Femur (tissue), 1 donor: ENCODE data around the gene MEGF8.

ENCODE experiments used
- DNase-seq: peaks from one replicate; pipeline ENCODE4 v3.0.0-alpha.2; 2017

MEGF8 gene

DNA sequence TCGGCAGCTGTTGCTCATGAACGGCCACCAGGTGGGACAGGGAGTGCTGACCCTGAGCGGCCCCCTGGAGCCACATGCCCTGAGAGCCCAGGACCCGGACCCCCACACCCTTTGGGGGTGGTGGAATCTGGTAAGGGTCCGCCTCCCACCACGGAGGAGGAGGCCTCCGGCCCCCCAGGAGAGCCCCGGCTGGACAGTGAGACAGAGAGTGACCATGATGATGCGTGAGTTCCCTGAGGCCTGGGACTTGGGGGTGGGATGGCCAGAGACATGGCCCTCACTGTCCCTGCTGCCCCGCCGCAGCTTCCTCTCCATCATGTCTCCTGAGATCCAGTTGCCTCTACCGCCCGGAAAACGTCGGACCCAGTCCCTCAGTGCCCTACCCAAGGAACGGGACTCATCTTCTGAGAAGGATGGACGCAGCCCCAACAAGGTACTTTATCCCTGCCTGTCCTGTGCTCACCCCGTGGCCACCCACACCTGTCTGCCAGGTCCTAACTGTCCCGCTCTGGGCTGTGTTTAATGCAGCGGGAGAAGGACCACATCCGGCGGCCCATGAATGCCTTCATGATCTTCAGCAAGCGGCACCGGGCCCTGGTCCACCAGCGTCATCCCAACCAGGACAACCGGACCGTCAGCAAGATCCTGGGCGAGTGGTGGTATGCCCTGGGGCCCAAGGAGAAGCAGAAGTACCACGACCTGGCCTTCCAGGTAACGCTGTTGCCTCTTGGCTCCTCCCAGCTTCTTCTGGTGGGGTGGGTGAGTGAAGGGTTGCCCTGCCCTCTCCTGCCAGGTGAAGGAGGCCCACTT lies 38.2 kb upstream of the MEGF8 start:
- DNase-seq: peak; percentile 24

DNA sequence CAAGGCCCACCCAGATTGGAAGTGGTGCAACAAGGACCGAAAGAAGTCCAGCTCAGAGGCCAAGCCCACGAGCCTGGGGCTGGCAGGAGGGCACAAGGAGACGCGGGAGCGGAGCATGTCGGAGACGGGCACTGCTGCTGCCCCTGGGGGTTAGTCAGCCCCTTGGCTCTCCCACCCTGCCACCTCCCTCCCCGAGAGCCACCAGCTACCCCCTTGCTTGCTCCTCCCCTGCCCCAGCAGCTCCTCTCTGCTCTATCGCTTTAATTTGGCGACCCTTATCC lies 37.7 kb upstream of the MEGF8 start:
- DNase-seq: no peak

DNA sequence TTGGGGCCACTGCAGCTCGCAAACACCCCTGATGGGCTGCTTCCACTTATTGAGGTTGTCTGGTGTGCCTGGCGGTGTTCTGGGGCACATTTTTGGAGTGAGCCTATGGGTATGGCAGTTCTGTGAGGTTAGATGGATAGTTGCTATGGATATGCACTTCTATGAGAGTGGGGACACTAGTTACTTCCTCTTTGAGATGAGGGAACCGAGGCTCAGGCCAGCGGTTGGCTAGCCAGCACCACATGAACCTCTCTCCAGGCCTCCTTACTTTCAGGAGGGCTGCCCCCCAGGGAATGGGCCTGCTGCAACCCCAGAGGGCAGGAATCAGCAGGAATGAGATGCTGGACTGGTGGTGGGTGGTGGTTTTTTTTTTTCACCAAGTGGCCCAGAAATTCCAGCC lies 37.0 kb upstream of the MEGF8 start:
- DNase-seq: no peak

GRCh38 chr19:42288881-42289555 lies 36.4 kb upstream of the MEGF8 start:
- peak; percentile 20 for DNase-seq

GRCh38 chr19:42289556-42290041 lies 35.8 kb upstream of the MEGF8 start:
- DNase-seq: no peak

- no peak for DNase-seq
These were observed 35.3 kb upstream of the MEGF8 start for GRCh38 chr19:42290136-42290522.

DNA sequence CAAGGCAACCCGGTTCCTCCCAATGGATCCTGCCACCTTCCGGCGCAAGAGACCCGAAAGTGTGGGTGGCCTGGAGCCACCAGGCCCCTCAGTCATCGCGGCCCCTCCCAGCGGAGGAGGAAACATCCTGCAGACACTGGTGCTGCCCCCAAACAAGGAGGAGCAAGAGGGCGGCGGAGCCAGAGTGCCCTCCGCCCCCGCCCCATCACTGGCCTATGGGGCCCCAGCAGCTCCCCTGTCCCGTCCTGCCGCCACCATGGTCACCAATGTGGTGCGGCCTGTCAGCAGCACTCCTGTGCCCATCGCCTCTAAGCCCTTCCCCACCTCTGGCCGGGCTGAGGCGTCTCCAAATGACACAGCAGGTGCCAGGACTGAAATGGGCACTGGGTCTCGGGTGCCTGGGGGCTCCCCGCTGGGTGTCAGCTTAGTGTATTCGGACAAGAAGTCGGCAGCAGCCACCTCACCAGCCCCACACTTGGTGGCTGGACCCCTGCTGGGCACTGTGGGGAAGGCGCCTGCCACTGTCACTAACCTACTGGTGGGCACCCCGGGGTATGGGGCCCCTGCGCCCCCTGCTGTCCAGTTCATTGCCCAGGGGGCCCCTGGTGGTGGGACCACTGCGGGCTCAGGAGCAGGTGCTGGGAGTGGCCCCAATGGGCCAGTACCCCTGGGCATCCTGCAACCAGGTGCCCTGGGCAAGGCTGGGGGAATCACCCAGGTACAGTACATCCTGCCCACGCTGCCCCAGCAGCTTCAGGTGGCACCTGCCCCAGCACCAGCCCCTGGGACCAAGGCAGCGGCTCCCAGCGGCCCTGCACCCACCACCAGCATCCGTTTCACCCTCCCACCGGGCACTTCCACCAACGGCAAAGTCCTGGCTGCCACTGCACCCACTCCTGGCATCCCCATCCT lies 34.7 kb upstream of the MEGF8 start:
- DNase-seq: peak; percentile 22

- DNase-seq: no peak
These were observed 34.0 kb upstream of the MEGF8 start for GRCh38 chr19:42291435-42291810.

DNA sequence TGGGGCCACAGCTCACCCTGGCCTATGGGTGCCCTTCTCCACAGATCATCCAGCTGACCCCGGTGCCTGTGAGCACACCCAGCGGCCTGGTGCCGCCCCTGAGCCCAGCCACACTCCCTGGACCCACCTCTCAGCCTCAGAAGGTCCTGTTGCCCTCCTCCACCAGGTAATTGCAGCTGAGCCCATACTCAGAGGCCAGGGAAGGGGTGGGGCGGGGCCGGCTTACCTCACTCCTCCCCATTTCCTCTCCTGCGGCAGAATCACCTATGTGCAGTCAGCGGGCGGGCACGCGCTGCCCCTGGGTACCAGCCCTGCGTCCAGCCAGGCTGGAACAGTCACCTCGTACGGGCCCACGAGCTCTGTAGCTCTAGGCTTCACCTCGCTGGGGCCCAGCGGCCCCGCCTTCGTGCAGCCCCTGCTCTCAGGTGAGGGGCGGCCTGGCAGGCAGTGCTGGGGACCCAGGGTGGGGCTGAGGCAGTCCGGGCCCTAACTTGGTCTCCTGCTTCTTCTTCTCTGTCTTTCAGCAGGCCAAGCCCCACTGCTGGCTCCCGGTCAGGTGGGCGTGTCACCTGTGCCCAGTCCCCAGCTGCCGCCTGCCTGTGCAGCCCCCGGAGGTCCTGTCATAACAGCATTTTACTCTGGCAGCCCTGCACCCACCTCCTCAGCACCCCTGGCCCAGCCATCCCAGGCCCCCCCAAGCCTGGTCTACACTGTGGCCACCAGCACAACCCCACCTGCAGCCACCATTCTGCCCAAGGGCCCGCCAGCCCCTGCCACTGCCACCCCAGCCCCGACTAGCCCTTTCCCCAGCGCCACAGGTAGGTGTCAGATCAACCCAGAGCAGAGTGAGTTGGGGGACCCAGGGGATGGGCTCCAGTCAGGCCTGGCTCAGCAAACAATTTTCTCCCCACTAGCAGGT lies 33.1 kb upstream of the MEGF8 start:
- DNase-seq: no peak

DNA sequence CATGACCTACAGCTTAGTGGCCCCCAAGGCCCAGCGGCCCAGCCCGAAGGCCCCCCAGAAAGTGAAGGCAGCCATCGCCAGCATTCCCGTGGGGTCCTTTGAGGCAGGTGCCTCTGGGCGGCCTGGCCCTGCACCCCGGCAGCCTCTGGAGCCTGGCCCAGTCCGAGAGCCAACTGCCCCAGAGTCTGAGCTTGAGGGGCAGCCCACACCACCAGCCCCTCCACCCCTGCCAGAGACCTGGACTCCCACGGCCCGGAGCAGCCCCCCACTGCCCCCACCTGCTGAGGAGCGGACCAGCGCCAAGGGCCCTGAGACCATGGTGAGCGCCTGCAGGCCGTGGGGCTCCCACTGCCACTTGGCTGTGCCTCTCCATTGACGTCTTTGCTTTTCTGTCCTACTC lies 32.5 kb upstream of the MEGF8 start:
- DNase-seq: no peak

DNA sequence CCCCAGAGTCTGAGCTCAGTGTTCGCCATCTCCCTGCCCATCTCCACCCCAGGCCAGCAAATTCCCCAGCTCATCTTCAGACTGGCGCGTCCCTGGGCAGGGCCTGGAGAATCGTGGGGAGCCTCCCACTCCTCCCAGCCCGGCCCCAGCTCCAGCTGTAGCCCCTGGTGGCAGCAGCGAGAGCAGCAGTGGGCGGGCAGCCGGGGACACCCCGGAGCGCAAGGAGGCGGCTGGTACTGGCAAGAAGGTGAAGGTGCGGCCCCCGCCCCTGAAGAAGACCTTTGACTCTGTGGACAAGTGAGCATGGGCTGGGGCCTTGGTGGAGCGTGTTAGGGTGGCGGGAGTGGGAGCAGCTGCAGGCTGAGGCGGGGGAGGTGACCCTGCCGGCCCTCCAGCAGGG lies 31.9 kb upstream of the MEGF8 start:
- DNase-seq: no peak

GRCh38 chr19:42293948-42294347 lies 31.5 kb upstream of the MEGF8 start:
- no peak for DNase-seq

DNA sequence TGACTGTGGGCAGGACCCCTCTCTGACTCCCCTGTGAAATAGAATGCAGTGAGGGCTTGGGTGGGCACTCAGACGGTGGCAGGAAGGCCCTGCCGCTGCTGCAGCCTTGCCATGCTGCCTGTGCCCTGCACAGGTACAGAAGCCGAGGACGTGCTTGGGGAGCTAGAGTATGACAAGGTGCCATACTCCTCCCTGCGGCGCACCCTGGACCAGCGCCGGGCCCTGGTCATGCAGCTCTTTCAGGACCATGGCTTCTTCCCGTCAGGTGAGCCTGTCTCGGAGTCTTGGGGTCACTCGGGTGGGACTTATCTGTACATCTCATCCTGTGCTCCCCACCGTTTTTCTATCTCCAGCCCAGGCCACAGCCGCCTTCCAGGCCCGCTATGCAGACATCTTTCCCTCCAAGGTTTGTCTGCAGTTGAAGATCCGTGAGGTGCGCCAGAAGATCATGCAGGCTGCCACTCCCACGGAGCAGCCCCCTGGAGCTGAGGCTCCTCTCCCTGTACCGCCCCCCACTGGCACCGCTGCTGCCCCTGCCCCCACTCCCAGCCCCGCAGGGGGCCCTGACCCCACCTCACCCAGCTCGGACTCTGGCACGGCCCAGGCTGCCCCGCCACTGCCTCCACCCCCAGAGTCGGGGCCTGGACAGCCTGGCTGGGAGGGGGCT lies 30.8 kb upstream of the MEGF8 start:
- DNase-seq: no peak

DNA sequence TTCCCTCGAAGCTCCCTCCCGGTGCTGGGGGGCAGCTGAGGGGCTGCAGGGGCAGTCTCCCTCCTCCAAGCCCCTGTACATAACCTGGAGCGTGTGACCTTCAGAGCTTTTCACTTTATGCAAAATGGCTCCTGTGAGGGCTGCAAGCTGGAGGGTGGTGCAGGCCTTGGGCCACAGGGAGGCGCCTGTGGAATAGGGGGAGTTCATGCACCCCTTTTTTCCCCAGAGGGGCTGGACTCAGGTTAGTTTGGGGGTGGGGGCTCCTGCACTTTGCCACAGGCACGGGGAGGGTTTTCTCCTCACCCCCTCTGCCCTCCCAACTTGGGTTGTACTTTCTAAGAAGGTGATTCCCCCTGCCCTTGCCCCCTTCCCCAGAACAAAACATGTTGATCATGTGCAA lies 30.1 kb upstream of the MEGF8 start:
- no peak for DNase-seq

GRCh38 chr19:42295831-42296525 lies 29.5 kb upstream of the MEGF8 start:
- peak; percentile 85 for DNase-seq

DNA sequence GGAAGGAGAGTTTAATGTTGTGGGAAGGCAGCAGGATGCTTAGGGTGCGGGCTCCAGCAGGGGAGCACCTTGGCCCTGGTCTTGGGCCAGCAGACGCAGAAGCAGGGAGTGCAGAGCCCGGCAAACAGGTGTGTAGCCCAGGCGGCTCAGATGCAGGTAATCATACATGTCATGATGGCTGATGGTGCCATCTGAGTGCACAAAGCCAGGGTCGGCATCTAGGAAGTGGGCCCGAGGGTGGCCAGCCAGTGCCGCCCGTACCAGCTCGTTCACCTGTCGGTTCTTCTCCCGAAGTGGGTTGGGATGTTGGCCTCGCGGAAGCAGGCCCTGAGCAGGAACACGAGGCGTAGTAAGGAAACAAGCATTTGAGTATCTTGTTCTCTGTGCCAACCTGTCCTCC lies 28.4 kb upstream of the MEGF8 start:
- peak; percentile 19 for DNase-seq

DNA sequence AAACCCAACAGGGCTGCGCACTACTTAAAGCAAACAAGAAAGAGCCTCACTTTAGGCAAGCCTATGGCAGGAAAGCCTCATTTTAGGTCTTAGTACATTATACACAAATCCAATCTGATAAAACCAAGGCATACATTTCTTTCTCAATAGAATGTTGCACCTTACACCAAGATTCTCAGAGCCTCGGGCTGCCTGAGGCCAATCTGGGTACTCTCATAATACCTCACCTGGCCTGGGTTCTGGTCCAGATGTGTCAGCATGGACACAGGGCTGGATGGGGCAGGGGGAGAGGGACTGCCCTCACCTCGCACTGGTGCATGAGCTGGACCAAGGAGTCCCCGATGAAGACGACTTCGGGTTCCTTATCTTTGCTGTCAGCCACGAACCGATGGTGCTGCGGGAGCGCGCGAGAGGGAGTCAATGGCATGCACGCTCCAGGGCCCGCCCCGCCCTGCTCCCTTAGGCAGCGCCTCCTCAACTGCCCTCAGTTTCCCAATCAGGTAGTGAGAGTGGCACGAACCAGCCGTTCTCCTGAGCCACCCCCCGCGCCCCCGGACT lies 23.7 kb upstream of the MEGF8 start, which contains the start of gene PRR19:
PRR19 (plus strand) TSS at position 487 of the 558 bp plus-strand sequence. CDS start 7,453 bp downstream, outside the sequence.
- DNase-seq: no peak

- DNase-seq: no peak
These were observed 22.4 kb upstream of the MEGF8 start for GRCh38 chr19:42303101-42303464.

DNA sequence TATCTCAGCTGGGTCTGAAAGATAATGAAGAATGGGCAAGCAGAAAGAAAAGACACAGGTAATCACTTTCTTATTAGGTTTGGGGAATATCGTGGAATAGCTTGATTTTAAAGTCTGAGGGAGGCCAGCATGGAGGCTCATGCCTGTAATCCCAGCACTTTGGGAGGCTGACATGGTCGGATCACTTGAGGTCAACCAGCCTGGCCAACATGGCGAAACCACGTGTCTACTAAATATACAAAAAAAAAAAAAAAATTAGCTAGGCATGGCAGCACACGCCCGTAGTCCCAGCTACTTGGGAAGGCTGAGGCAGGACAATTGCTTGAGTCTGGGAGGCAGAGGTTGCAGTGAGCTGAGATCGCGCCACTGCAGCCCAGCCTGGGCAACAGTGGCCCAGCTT lies 21.6 kb upstream of the MEGF8 start:
- no peak for DNase-seq

DNA sequence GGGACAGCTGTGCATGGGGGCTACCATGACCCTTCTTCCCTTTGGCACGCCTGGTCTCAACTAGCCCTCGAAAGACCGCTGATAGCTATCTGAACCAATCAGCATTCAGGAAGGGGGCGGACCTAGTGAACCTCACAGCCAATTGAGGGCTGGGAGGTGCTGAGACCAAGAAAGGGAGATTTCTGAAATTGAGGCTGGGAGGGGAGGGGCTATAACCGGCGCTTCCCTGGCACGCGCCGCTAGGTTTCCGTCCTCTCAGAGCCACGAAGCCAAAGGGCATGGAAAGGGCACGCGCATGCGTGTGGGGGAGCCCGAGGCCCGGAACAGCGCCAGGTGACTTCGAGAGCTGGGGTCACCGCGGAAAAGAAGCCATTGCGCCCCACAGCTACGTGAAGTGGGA lies 18.8 kb upstream of the MEGF8 start:
- DNase-seq: no peak

GRCh38 chr19:42309686-42310085 lies 15.7 kb upstream of the MEGF8 start:
- no peak for DNase-seq
